ENCODE data around the gene IQCN.

Gene IQCN

DNA sequence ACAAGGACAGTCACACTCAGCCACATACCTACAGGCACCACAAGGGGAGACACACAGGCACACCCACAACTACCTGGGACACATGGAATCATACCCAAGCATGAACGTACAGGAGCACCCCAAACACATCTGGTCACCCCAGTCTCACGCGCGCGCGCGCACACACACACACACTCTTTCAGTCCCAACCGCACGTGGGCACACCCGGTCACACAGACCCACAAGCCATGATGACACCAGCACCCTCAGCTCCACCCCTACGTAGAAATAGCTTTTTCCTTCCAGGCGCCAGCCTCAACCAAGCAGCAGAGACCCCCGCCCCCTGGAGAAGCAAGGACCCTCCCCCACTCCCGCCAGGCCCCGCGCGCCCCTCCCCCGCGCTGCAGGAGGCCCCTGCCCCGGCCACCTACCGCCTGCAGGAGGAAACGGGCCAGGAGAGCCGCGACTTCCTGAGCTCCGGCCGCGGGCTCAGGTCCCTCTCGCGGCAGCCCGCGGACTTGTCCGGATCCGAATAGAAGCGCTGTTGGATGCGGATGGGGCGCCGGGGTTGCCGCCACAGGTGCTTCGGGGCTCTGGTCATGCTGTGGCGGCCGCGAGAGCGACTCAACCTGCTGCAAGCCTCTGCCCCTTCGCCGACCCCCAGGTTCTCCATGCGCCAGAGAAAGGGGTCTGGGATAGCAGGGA lies 41.6 kb downstream of the IQCN start:
- no peak overlapping the region for H3K23ac ChIP-seq (ENCODE audit: low read length in 2 of 2)
- no peak overlapping the region for H3K4me2 ChIP-seq (ENCODE audit: low read length, poor library complexity, severe bottlenecking)
- H3K36me3 ChIP-seq (ENCODE audit: control insufficient read depth in 1 of 2, insufficient read depth in 2 of 2, low read depth in 1 of 2, low read length in 2 of 2), result no peaks in the 10 kb centered on the region
- no peaks in the 10 kb centered on the region for H3K79me1 ChIP-seq (replicated peaks; ENCODE audit: low read length, poor library complexity, severe bottlenecking)
- no peak overlapping the region for H3K27ac ChIP-seq (ENCODE audit: low read length, poor library complexity, severe bottlenecking)
- peaks cover 7% of the 10 kb centered on the region for H3K4me1 ChIP-seq (ENCODE audit: control insufficient read depth, insufficient read depth, low read depth, low read length)
- no peak overlapping the region for H3K4me3 ChIP-seq (ENCODE audit: insufficient read depth in 1 of 2, low read depth in 1 of 2, low read length in 2 of 2)
- DNase-seq, result peak; percentile 47
- WGBS, result under 1% methylated on average over 40 of the region's 46 CpGs
- no peak overlapping the region for H2AFZ ChIP-seq (ENCODE audit: low read depth, low read length)
- no peak overlapping the region for H3K14ac ChIP-seq (ENCODE audit: low read length in 2 of 2)
- H3K9me3 ChIP-seq (ENCODE audit: control insufficient read depth, low read length), result no peaks in the 10 kb centered on the region
- no peak overlapping the region for H4K8ac ChIP-seq (ENCODE audit: low read length)
- H3K27me3 ChIP-seq (ENCODE audit: control insufficient read depth in 1 of 2, insufficient read depth in 1 of 2, low read length in 2 of 2), result peaks cover 39 to 75% of the 10 kb centered on the region in 2 experiments
- H2BK12ac ChIP-seq (ENCODE audit: low read length in 2 of 2), result no peak overlapping the region
- no peak overlapping the region for H3K18ac ChIP-seq (ENCODE audit: low read depth in 1 of 2, low read length in 2 of 2)
- no peak overlapping the region for H4K91ac ChIP-seq (ENCODE audit: low read length)
- no peak overlapping the region for H3K4ac ChIP-seq (ENCODE audit: low read depth in 1 of 2, low read length in 2 of 2)
- no peak overlapping the region for H2BK15ac ChIP-seq (ENCODE audit: low read depth, poor library complexity, severe bottlenecking)
- H3K9ac ChIP-seq (ENCODE audit: low read length), result no peak overlapping the region
- H2AK5ac ChIP-seq (ENCODE audit: low read length, severe bottlenecking), result no peak overlapping the region
- no peak overlapping the region for H2BK120ac ChIP-seq (ENCODE audit: low read depth, low read length)
- H2BK5ac ChIP-seq (ENCODE audit: low read depth, low read length, poor library complexity, severe bottlenecking), result no peak overlapping the region

DNA sequence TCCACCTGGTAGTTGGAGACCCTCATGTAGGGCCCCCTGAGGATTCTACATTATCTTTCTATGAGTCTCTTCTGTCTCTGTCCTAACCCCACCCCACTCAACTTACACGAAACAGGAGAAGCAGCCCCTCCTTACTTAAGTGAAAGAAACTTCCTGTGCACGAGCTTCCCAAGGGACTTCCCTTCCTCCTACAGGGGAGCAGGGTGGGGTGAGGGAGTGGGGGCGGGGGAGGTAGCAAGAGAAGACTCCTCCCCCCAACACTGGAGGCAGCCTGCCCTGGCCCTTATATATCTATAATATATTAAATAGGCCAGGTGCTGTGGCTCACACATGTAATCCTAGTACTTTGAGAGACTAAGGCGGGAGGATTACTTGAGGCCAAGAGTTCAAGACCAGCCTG lies 42.5 kb downstream of the IQCN start:
- Histone ChIP-seq H3K4me2 (ENCODE audit: low read length, poor library complexity, severe bottlenecking) (no peak overlapping the region), H4K8ac (ENCODE audit: low read length) (no peak overlapping the region), H2BK5ac (ENCODE audit: low read depth, low read length, poor library complexity, severe bottlenecking) (no peak overlapping the region), H3K36me3 (ENCODE audit: control insufficient read depth in 1 of 2, insufficient read depth in 2 of 2, low read depth in 1 of 2, low read length in 2 of 2) (no peaks in the 10 kb centered on the region), H2BK12ac (ENCODE audit: low read length in 2 of 2) (no peak overlapping the region), H3K4me3 (ENCODE audit: insufficient read depth in 1 of 2, low read depth in 1 of 2, low read length in 2 of 2) (no peak overlapping the region), H3K4me1 (ENCODE audit: control insufficient read depth, insufficient read depth, low read depth, low read length) (peaks cover 7% of the 10 kb centered on the region), H2BK15ac (ENCODE audit: low read depth, poor library complexity, severe bottlenecking) (no peak overlapping the region), H2AK5ac (ENCODE audit: low read length, severe bottlenecking) (no peak overlapping the region), H4K91ac (ENCODE audit: low read length) (no peak overlapping the region), H3K23ac (ENCODE audit: low read length in 2 of 2) (no peak overlapping the region), H3K18ac (ENCODE audit: low read depth in 1 of 2, low read length in 2 of 2) (no peak overlapping the region), H3K9ac (ENCODE audit: low read length) (no peak overlapping the region), H2AFZ (ENCODE audit: low read depth, low read length) (no peak overlapping the region), H3K27ac (ENCODE audit: low read length, poor library complexity, severe bottlenecking) (no peak overlapping the region), H2BK120ac (ENCODE audit: low read depth, low read length) (no peak overlapping the region), H3K14ac (ENCODE audit: low read length in 2 of 2) (no peak overlapping the region), H3K27me3 (ENCODE audit: control insufficient read depth in 1 of 2, insufficient read depth in 1 of 2, low read length in 2 of 2) (peaks cover 45 to 81% of the 10 kb centered on the region in 2 experiments), H3K4ac (ENCODE audit: low read depth in 1 of 2, low read length in 2 of 2) (no peak overlapping the region), H3K79me1 (replicated peaks; ENCODE audit: low read length, poor library complexity, severe bottlenecking) (no peaks in the 10 kb centered on the region), H3K9me3 (ENCODE audit: control insufficient read depth, low read length) (no peaks in the 10 kb centered on the region)
- DNase-seq, result no peak
- 87% methylated on average over 1 of the region's 4 CpGs for WGBS

DNA sequence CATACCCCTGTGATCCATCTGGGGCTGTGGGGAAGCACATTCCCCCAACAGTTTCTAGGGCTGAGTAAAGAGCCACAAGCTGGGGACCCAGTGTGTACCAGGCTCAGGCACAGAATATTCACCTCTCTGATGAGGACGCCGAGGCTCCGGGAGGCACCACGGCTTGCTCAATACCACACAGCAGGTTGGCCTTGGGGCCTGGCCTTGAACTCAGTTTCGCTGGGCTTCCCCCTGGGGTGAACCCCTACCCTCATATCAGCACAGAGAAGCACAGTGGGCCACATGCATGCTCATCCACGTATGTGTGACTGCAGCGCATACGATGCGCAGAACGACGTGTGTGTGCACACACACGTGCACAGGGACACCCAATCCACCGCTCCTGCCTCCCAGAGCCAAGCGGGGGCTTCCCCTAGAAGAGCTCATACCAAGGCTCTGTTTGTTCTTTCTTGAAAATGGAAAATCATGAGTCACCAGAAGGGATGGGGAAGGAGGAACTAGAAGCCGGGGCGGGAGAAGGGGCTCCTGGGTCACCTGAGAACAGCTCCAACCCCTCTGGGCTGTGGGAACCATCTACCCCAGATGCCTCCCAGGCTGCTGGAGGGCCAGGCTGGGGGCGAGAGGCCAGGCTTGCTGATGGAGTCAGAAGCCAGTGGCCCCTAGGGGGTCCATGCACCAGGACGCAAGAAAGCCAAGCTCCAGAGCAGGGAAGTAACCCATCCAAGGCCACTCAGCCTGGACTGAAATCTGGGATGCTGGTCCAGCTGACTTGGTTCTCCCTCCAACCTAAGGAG lies 43.1 kb downstream of the IQCN start:
- Histone ChIP-seq H3K14ac (ENCODE audit: low read length in 2 of 2) (no peak overlapping the region), H3K4me3 (ENCODE audit: insufficient read depth in 1 of 2, low read depth in 1 of 2, low read length in 2 of 2) (no peak overlapping the region), H3K4me2 (ENCODE audit: low read length, poor library complexity, severe bottlenecking) (no peak overlapping the region), H2BK5ac (ENCODE audit: low read depth, low read length, poor library complexity, severe bottlenecking) (no peak overlapping the region), H3K23ac (ENCODE audit: low read length in 2 of 2) (no peak overlapping the region), H3K36me3 (ENCODE audit: control insufficient read depth in 1 of 2, insufficient read depth in 2 of 2, low read depth in 1 of 2, low read length in 2 of 2) (no peaks in the 10 kb centered on the region), H3K9me3 (ENCODE audit: control insufficient read depth, low read length) (no peaks in the 10 kb centered on the region), H2BK15ac (ENCODE audit: low read depth, poor library complexity, severe bottlenecking) (no peak overlapping the region), H3K9ac (ENCODE audit: low read length) (no peak overlapping the region), H2AK5ac (ENCODE audit: low read length, severe bottlenecking) (no peak overlapping the region), H2BK12ac (ENCODE audit: low read length in 2 of 2) (no peak overlapping the region), H2BK120ac (ENCODE audit: low read depth, low read length) (no peak overlapping the region), H3K4me1 (ENCODE audit: control insufficient read depth, insufficient read depth, low read depth, low read length) (peaks cover 7% of the 10 kb centered on the region), H2AFZ (ENCODE audit: low read depth, low read length) (no peak overlapping the region), H4K8ac (ENCODE audit: low read length) (no peak overlapping the region), H3K27ac (ENCODE audit: low read length, poor library complexity, severe bottlenecking) (no peak overlapping the region), H3K18ac (ENCODE audit: low read depth in 1 of 2, low read length in 2 of 2) (no peak overlapping the region), H4K91ac (ENCODE audit: low read length) (no peak overlapping the region), H3K27me3 (ENCODE audit: control insufficient read depth in 1 of 2, insufficient read depth in 1 of 2, low read length in 2 of 2) (peaks cover 42 to 80% of the 10 kb centered on the region in 2 experiments), H3K79me1 (replicated peaks; ENCODE audit: low read length, poor library complexity, severe bottlenecking) (no peaks in the 10 kb centered on the region), H3K4ac (ENCODE audit: low read depth in 1 of 2, low read length in 2 of 2) (no peak overlapping the region)
- peak; percentile 31 for DNase-seq
- 75% methylated on average over 18 of the region's 18 CpGs for WGBS

GRCh38 chr19:18229915-18230314 lies 44.3 kb downstream of the IQCN start:
- H2BK5ac ChIP-seq (ENCODE audit: low read depth, low read length, poor library complexity, severe bottlenecking), result no peak overlapping the region
- no peaks in the 10 kb centered on the region for H3K9me3 ChIP-seq (ENCODE audit: control insufficient read depth, low read length)
- no peak overlapping the region for H3K9ac ChIP-seq (ENCODE audit: low read length)
- H3K23ac ChIP-seq (ENCODE audit: low read length in 2 of 2), result no peak overlapping the region
- no peak overlapping the region for H3K18ac ChIP-seq (ENCODE audit: low read depth in 1 of 2, low read length in 2 of 2)
- H2BK15ac ChIP-seq (ENCODE audit: low read depth, poor library complexity, severe bottlenecking), result no peak overlapping the region
- DNase-seq, result no peak
- no peak overlapping the region for H4K91ac ChIP-seq (ENCODE audit: low read length)
- H3K27ac ChIP-seq (ENCODE audit: low read length, poor library complexity, severe bottlenecking), result no peak overlapping the region
- H2BK12ac ChIP-seq (ENCODE audit: low read length in 2 of 2), result no peak overlapping the region
- H3K79me1 ChIP-seq (replicated peaks; ENCODE audit: low read length, poor library complexity, severe bottlenecking), result no peaks in the 10 kb centered on the region
- no peak overlapping the region for H2AK5ac ChIP-seq (ENCODE audit: low read length, severe bottlenecking)
- H4K8ac ChIP-seq (ENCODE audit: low read length), result no peak overlapping the region
- H3K27me3 ChIP-seq (ENCODE audit: control insufficient read depth in 1 of 2, insufficient read depth in 1 of 2, low read length in 2 of 2), result peaks cover 54 to 84% of the 10 kb centered on the region in 2 experiments
- 65% methylated on average over 4 of the region's 4 CpGs for WGBS
- H3K14ac ChIP-seq (ENCODE audit: low read length in 2 of 2), result no peak overlapping the region
- H2AFZ ChIP-seq (ENCODE audit: low read depth, low read length), result no peak overlapping the region
- no peak overlapping the region for H2BK120ac ChIP-seq (ENCODE audit: low read depth, low read length)
- no peak overlapping the region for H3K4me2 ChIP-seq (ENCODE audit: low read length, poor library complexity, severe bottlenecking)
- H3K36me3 ChIP-seq (ENCODE audit: control insufficient read depth in 1 of 2, insufficient read depth in 2 of 2, low read depth in 1 of 2, low read length in 2 of 2), result no peaks in the 10 kb centered on the region
- peaks cover 18% of the 10 kb centered on the region for H3K4me1 ChIP-seq (ENCODE audit: control insufficient read depth, insufficient read depth, low read depth, low read length)
- H3K4ac ChIP-seq (ENCODE audit: low read depth in 1 of 2, low read length in 2 of 2), result no peak overlapping the region
- H3K4me3 ChIP-seq (ENCODE audit: insufficient read depth in 1 of 2, low read depth in 1 of 2, low read length in 2 of 2), result no peak overlapping the region

All from mesenchymal stem cell (in vitro differentiated cells and primary cell).